Measurements from ENCODE around the gene TRIP4. TPM values are rescaled to one million over a fixed set of nuclear protein-coding genes. Genes with fewer than 3 reads are reported as not detected.

The TRIP4 gene
- total and polyA plus RNA-seq, 2 donors (not counting 1 experiment from before 2014, with no cell fraction given): 13.9 to 30.2 TPM

DNA sequence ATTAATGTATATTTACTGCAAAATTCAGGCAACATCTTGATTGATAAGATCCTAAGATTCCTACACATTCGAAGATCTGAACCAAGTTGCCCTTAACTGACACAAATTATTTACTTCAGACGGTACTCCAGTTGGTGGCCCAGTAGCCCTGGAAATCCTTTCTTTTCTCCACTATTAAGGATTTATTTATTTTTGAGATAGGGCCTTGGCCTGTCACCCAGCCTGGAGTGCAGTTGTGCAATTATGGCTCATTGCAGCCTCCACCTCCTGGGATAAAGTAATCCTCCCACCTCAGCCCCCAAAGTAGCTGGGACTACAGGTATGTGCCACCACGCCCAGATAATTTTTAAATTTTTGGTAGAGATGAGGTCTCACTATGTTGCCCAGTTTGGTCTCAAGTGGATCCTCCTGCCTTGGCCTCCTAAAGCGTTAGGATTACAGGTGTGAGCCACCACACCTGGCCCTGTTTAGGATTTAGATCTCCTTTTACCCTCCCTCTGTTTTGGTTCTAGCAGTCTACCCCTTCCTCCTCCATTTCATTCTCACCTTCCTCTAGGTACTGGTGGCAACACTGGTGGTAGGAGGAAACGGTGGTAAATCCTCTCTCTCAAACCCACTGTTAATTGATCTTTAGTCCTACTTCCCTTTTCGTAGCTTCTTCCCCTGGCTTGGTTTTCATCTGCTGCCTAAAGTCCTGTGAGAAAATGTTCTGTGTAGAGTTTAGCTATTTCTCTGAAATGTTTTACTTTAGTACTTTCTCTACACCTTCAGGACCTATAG lies 60.1 kb downstream of the TRIP4 start:
- Histone ChIP-seq H3K9ac (ENCODE audit: insufficient read depth, low read length) (no peak overlapping the region), H3K79me2 (ENCODE audit: control insufficient read depth, insufficient read depth, low read length) (no peaks in the 10 kb centered on the region)
- DNase-seq (ENCODE audit: low read depth in 2 of 2): no peak

GRCh38 chr15:64452988-64453688 lies 65.5 kb downstream of the TRIP4 start:
- H3K9me3 ChIP-seq (ENCODE audit: control insufficient read depth, insufficient read depth, low read depth, low read length): no peaks in the 10 kb centered on the region
- no peak overlapping the region for H3K4me3 ChIP-seq (replicated peaks in 1 of 4; ENCODE audit: control extremely low read depth in 1 of 4, insufficient read depth in 1 of 4, low read depth in 3 of 4, low read length in 4 of 4)
- H3K27ac ChIP-seq (ENCODE audit: insufficient read depth, low read length): no peak overlapping the region
- DNase-seq (ENCODE audit: low read depth in 2 of 2): peak; percentile 32 to 45
- H3K27me3 ChIP-seq (ENCODE audit: control insufficient read depth, insufficient read depth, low read length): no peaks in the 10 kb centered on the region
- TF ChIP-seq, protein P1, sequence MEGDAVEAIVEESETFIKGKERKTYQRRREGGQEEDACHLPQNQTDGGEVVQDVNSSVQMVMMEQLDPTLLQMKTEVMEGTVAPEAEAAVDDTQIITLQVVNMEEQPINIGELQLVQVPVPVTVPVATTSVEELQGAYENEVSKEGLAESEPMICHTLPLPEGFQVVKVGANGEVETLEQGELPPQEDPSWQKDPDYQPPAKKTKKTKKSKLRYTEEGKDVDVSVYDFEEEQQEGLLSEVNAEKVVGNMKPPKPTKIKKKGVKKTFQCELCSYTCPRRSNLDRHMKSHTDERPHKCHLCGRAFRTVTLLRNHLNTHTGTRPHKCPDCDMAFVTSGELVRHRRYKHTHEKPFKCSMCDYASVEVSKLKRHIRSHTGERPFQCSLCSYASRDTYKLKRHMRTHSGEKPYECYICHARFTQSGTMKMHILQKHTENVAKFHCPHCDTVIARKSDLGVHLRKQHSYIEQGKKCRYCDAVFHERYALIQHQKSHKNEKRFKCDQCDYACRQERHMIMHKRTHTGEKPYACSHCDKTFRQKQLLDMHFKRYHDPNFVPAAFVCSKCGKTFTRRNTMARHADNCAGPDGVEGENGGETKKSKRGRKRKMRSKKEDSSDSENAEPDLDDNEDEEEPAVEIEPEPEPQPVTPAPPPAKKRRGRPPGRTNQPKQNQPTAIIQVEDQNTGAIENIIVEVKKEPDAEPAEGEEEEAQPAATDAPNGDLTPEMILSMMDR (conservative IDR thresholded peaks at IDR 0.05 in 1 of 2, IDR thresholded peaks at IDR 0.05 in 1 of 2; ENCODE audit: low read depth in 1 of 2, low read length in 2 of 2): no peak
- no peak for TF ChIP-seq EZH2 (IDR thresholded peaks at IDR 0.05; ENCODE audit: low read length, missing control alignments)
- H4K20me1 ChIP-seq (ENCODE audit: control insufficient read depth, extremely low read depth, insufficient read depth, low read length): no peaks in the 10 kb centered on the region
- no peaks in the 10 kb centered on the region for H3K79me2 ChIP-seq (ENCODE audit: control insufficient read depth, insufficient read depth, low read length)
- H2AFZ ChIP-seq (ENCODE audit: low read length): no peak overlapping the region
- H3K4me2 ChIP-seq (ENCODE audit: extremely low read depth, insufficient read depth, low read length): no peak overlapping the region
- H3K36me3 ChIP-seq (ENCODE audit: control insufficient read depth, insufficient read depth, low read length): no peaks in the 10 kb centered on the region
- no peak overlapping the region for H3K9ac ChIP-seq (ENCODE audit: insufficient read depth, low read length)
- no peaks in the 10 kb centered on the region for H3K4me1 ChIP-seq (ENCODE audit: control insufficient read depth, extremely low read depth, insufficient read depth, low read length)

More for the DNA sequence above, 60.1 kb downstream of the TRIP4 start:
- Histone ChIP-seq H2AFZ (ENCODE audit: low read length) (no peak overlapping the region), H3K4me1 (ENCODE audit: control insufficient read depth, extremely low read depth, insufficient read depth, low read length) (peaks cover 5% of the 10 kb centered on the region), H3K4me3 (replicated peaks in 1 of 4; ENCODE audit: control extremely low read depth in 1 of 4, insufficient read depth in 1 of 4, low read depth in 3 of 4, low read length in 4 of 4) (no peak overlapping the region), H3K27me3 (ENCODE audit: control insufficient read depth, insufficient read depth, low read length) (no peaks in the 10 kb centered on the region), H3K9me3 (ENCODE audit: control insufficient read depth, insufficient read depth, low read depth, low read length) (no peaks in the 10 kb centered on the region), H3K36me3 (ENCODE audit: control insufficient read depth, insufficient read depth, low read length) (no peaks in the 10 kb centered on the region), H4K20me1 (ENCODE audit: control insufficient read depth, extremely low read depth, insufficient read depth, low read length) (no peaks in the 10 kb centered on the region), H3K27ac (ENCODE audit: insufficient read depth, low read length) (no peak overlapping the region), H3K4me2 (ENCODE audit: extremely low read depth, insufficient read depth, low read length) (no peak overlapping the region)
- no peak for TF ChIP-seq EZH2 (IDR thresholded peaks at IDR 0.05; ENCODE audit: low read length, missing control alignments)
- TF ChIP-seq, protein P1 (conservative IDR thresholded peaks at IDR 0.05 in 1 of 2, IDR thresholded peaks at IDR 0.05 in 1 of 2; ENCODE audit: low read depth in 1 of 2, low read length in 2 of 2): no peak

DNA sequence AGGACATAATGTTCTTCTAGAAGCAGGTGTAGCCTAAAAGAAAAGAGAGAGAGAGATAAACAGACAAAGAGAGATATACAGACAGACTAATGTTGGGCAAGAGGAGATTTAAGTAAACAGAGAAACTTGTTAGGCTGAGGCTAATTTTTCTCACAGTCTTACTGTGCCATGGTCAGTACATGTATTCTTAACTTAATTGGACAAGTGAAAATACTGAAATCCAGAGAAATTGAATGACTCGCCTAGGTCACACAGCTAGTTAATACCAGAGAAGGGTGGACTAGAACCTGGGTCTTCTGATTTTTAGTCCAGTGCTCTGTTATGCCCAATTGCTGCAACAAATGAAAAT lies 66.0 kb downstream of the TRIP4 start:
- Histone ChIP-seq H3K27me3 (ENCODE audit: control insufficient read depth, insufficient read depth, low read length) (no peaks in the 10 kb centered on the region), H3K27ac (ENCODE audit: insufficient read depth, low read length) (no peak overlapping the region), H3K79me2 (ENCODE audit: control insufficient read depth, insufficient read depth, low read length) (no peaks in the 10 kb centered on the region), H3K4me3 (replicated peaks in 1 of 4; ENCODE audit: control extremely low read depth in 1 of 4, insufficient read depth in 1 of 4, low read depth in 3 of 4, low read length in 4 of 4) (no peak overlapping the region), H3K9me3 (ENCODE audit: control insufficient read depth, insufficient read depth, low read depth, low read length) (no peaks in the 10 kb centered on the region), H3K9ac (ENCODE audit: insufficient read depth, low read length) (no peak overlapping the region), H3K36me3 (ENCODE audit: control insufficient read depth, insufficient read depth, low read length) (no peaks in the 10 kb centered on the region), H4K20me1 (ENCODE audit: control insufficient read depth, extremely low read depth, insufficient read depth, low read length) (no peaks in the 10 kb centered on the region), H2AFZ (ENCODE audit: low read length) (no peak overlapping the region), H3K4me2 (ENCODE audit: extremely low read depth, insufficient read depth, low read length) (no peak overlapping the region), H3K4me1 (ENCODE audit: control insufficient read depth, extremely low read depth, insufficient read depth, low read length) (no peaks in the 10 kb centered on the region)
- TF ChIP-seq, protein P1 (conservative IDR thresholded peaks at IDR 0.05 in 1 of 2, IDR thresholded peaks at IDR 0.05 in 1 of 2; ENCODE audit: low read depth in 1 of 2, low read length in 2 of 2): no peak
- no peak for TF ChIP-seq EZH2 (IDR thresholded peaks at IDR 0.05; ENCODE audit: low read length, missing control alignments)
- DNase-seq (ENCODE audit: low read depth in 2 of 2): peak in 1 of 2 donors; percentile 14

Measured in fibroblast of lung (primary cell).